ENCODE data around the gene CMC2. TPM values are rescaled to one million over a fixed set of nuclear protein-coding genes. Genes with fewer than 3 reads are reported as not detected.

Gene CMC2
- total RNA-seq, 3 donors from 2014 or later: 27.5 to 38.5 (median 31.5) TPM

DNA sequence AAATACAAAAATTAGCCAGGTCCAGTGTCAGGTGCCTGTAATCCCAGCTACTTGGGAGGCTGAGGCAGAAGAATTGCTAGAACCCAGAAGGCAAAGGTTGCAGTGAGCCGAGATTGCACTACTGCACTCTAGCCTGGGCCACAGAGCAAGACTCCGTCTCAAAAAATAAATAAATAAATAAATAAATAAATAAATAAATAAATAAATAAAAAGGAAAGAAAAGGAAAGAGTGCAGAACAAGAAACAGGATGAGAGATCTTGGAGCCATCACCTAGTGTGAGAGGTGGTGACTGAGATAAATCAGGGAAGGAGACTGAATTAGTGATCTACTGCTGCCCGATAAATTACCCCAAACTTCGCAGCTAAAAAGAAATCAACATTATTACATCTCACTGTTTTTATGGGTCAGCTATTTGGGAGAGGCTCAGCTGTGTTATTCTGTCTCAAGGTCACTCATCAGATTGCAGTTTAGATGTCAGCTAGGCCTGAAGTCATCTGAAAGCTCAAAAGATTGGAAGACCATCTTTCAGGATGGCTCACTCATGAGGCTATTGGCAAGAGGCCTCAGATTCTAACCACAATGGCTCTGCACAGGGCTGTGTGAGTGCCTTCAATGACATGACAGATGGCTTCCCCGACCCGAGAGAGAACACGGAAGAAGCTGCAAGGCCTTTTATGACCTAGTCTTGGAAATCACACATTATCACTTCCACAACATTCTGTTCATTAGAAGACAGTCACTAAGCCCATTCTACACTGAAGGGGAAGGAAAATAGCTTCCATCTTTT lies 66.4 kb downstream of the CMC2 start:
- no peaks in the 10 kb centered on the region for H3K4me1 ChIP-seq

DNA sequence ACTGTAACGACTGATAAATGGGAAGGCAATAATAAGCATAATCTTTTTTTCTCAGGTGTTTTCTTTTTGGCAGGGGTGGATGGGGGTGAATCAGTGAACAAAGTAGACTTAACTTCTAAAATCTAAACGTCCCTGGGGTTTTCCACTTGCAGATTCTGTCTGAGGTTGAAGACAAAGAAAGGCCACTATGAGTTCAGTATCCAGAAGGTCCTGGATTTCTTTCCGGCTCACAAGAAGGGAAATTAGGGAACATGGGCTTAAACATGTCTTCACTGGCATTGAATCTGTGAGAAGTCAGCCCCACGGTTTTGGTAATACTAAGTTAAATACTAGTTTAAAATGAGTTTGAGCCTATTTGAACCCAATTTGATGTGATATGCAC lies 67.8 kb downstream of the CMC2 start:
- Histone ChIP-seq H3K27me3 (no peaks in the 10 kb centered on the region), H3K4me1 (no peaks in the 10 kb centered on the region), H3K4me3 (no peak overlapping the region), H3K27ac (peak overlapping the region in 1 of 2 donors; percentile 41), H3K9me3 (no peaks in the 10 kb centered on the region), H3K36me3 (no peaks in the 10 kb centered on the region)
- DNase-seq (ENCODE audit: low spot score in 2 of 2): no peak
- intact Hi-C loops (cut with DNase I; ENCODE audit: low total_unique reads): no loop called here
- TF ChIP-seq, protein P1, sequence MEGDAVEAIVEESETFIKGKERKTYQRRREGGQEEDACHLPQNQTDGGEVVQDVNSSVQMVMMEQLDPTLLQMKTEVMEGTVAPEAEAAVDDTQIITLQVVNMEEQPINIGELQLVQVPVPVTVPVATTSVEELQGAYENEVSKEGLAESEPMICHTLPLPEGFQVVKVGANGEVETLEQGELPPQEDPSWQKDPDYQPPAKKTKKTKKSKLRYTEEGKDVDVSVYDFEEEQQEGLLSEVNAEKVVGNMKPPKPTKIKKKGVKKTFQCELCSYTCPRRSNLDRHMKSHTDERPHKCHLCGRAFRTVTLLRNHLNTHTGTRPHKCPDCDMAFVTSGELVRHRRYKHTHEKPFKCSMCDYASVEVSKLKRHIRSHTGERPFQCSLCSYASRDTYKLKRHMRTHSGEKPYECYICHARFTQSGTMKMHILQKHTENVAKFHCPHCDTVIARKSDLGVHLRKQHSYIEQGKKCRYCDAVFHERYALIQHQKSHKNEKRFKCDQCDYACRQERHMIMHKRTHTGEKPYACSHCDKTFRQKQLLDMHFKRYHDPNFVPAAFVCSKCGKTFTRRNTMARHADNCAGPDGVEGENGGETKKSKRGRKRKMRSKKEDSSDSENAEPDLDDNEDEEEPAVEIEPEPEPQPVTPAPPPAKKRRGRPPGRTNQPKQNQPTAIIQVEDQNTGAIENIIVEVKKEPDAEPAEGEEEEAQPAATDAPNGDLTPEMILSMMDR (IDR thresholded peaks at IDR 0.05): no peak
- no peak for TF ChIP-seq POLR2A (IDR thresholded peaks at IDR 0.05)

More for the DNA sequence above, 66.4 kb downstream of the CMC2 start:
- H3K4me3 ChIP-seq: no peak overlapping the region
- H3K27me3 ChIP-seq: no peaks in the 10 kb centered on the region
- TF ChIP-seq POLR2AphosphoS5 (IDR thresholded peaks at IDR 0.05): no peak
- TF ChIP-seq, protein P1 (IDR thresholded peaks at IDR 0.05): no peak
- TF ChIP-seq POLR2A (IDR thresholded peaks at IDR 0.05): no peak
- no peaks in the 10 kb centered on the region for H3K36me3 ChIP-seq
- no peak overlapping the region for H3K27ac ChIP-seq
- no peak for DNase-seq (ENCODE audit: low spot score in 2 of 2)
- intact Hi-C loops (cut with DNase I; ENCODE audit: low total_unique reads): no loop called here
- H3K9me3 ChIP-seq: no peaks in the 10 kb centered on the region

DNA sequence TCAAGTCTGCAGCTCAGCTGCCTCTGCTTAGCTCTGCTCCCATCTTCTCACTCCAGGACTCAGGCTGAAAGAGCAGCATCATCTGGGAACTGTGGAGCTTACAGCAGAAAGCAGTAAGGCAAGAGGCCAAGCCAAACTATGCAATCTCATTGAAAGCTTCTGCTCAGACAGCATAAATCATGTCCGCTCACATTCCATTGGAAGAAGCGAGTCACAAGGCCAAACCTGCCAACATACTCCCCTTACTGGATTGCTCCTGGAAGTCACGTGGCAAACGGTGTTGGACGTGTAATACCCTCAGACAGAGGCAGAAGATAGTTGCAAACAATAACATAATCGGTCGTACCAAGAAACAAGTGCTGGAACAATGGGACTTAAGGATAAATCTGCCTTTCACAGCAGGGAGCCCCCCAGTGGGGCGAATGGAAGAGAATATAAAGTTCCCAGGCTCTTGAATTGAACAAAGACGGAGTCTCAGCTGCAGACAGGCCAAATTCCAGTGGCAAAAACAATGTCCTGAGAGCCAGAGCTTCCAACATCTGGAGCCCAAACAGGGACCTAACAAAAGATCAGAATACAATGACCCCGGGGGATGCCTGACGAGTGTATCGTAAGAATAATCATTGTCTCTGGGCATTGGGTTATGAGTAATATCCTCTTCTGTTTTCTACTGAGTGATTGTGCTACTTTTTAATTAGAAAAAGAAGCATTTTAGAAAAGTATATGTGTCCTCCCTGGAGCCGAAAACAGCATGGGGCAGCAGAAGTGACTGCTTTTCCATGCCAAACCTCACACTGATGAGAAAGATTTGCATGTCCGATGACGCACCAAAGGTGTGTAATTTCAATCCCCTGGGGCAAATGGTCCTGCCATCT lies 68.4 kb downstream of the CMC2 start:
- no peak overlapping the region for H3K4me3 ChIP-seq
- H3K9me3 ChIP-seq: no peaks in the 10 kb centered on the region
- H3K36me3 ChIP-seq: no peaks in the 10 kb centered on the region
- intact Hi-C loops (cut with DNase I; ENCODE audit: low total_unique reads): no loop called here
- H3K27me3 ChIP-seq: no peaks in the 10 kb centered on the region
- no peaks in the 10 kb centered on the region for H3K4me1 ChIP-seq
- DNase-seq (ENCODE audit: low spot score in 2 of 2): peak in 1 of 2 donors; percentile 38
- TF ChIP-seq POLR2A (IDR thresholded peaks at IDR 0.05): no peak
- TF ChIP-seq POLR2AphosphoS5 (IDR thresholded peaks at IDR 0.05): peak in 2 of 3 donors; percentile 82 to 87
- TF ChIP-seq, protein P1 (IDR thresholded peaks at IDR 0.05): no peak
- peak overlapping the region in 1 of 2 donors; percentile 41 for H3K27ac ChIP-seq

DNA sequence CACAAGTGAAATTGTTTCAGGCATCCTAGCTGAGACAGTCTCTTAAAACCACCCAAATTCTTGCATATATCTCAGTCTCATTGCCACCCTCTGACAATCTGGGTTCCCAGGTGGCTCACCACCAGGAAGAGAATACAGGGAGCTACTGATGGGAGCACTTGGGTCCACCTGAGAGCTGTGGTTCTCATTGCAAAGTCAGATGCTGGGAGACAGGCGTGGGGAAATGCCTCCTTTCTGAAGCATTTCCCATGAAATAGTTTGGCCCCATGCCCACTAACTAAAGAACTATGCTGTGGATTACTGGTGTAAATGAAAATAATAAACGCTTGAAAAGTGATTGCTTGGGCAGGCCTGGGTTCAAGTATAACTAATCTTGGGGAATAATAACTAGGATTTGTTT lies 70.3 kb downstream of the CMC2 start:
- DNase-seq (ENCODE audit: low spot score in 2 of 2): no peak
- H3K27me3 ChIP-seq: no peaks in the 10 kb centered on the region
- H3K4me3 ChIP-seq: no peak overlapping the region
- peaks cover 0 to 4% of the 10 kb centered on the region in 2 donors for H3K4me1 ChIP-seq
- no peaks in the 10 kb centered on the region for H3K9me3 ChIP-seq
- intact Hi-C loops (cut with DNase I; ENCODE audit: low total_unique reads): no loop called here
- no peak overlapping the region for H3K27ac ChIP-seq
- H3K36me3 ChIP-seq: no peaks in the 10 kb centered on the region
- no peak for TF ChIP-seq POLR2A (IDR thresholded peaks at IDR 0.05)
- TF ChIP-seq, protein P1 (IDR thresholded peaks at IDR 0.05): no peak
- TF ChIP-seq POLR2AphosphoS5 (IDR thresholded peaks at IDR 0.05): no peak

DNA sequence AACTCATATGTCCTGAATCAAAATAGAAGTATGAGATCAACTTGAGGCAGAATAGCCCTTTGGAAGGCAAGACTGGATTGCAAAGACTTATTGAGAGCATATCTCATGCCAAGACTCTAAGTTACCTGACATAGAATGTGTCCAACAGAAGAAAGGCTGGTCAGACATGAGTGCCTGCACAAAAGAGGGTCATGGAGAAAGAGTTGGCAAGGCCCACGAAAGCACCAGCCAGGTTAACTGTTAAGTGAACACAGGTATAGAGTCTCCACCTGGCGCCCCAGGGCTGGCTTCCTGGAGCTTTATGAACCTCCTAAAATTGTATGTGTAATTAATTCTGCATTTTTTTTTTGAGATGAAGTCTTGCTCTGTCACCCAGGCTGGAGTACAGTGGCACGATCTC lies 71.0 kb downstream of the CMC2 start:
- no peak for DNase-seq (ENCODE audit: low spot score in 2 of 2)
- Histone ChIP-seq H3K4me1 (peaks cover 0 to 4% of the 10 kb centered on the region in 2 donors), H3K27ac (no peak overlapping the region), H3K9me3 (no peaks in the 10 kb centered on the region), H3K36me3 (no peaks in the 10 kb centered on the region), H3K27me3 (no peaks in the 10 kb centered on the region), H3K4me3 (no peak overlapping the region)
- intact Hi-C loops (cut with DNase I; ENCODE audit: low total_unique reads): no loop called here
- TF ChIP-seq, protein P1 (IDR thresholded peaks at IDR 0.05): no peak
- TF ChIP-seq POLR2A (IDR thresholded peaks at IDR 0.05) (no peak), POLR2AphosphoS5 (IDR thresholded peaks at IDR 0.05) (no peak)

Data from breast epithelium (tissue), 4 donors.